Muscle of leg (tissue), 11 donors: ENCODE measurements around the gene FUBP3. TPM values are rescaled to one million over a fixed set of nuclear protein-coding genes. Genes with fewer than 3 reads are reported as not detected.

Experiments
- DNase-seq: peaks from one replicate; pipeline ENCODE4 v3.0.0; 2013
- H3K27ac ChIP-seq: one replicate; pipeline ENCODE4 v1.5.1; 2013; ENCODE audit warnings: mild to moderate bottlenecking, low read length, control low read depth
- H3K27me3 ChIP-seq: one replicate; pipeline ENCODE4 v1.6.1; 2013; ENCODE audit warnings: low read length; ENCODE audit not compliant: control insufficient read depth, insufficient read depth
- H3K36me3 ChIP-seq: one replicate; pipeline ENCODE4 v1.6.1; 2013; ENCODE audit warnings: low read length; ENCODE audit not compliant: control insufficient read depth, insufficient read depth
- H3K4me1 ChIP-seq: one replicate; pipeline ENCODE4 v1.6.1; 2013; ENCODE audit warnings: low read length; ENCODE audit not compliant: control insufficient read depth, insufficient read depth
- H3K4me3 ChIP-seq: one replicate; pipeline ENCODE4 v1.5.1; 2013; ENCODE audit warnings: low read length, control low read depth
- H3K9me3 ChIP-seq: replicated peaks from 2 replicates; pipeline ENCODE4 v1.6.1; 2013; ENCODE audit warnings: low read depth, low read length; ENCODE audit not compliant: control insufficient read depth
- WGBS: methylation state at CpG from one replicate; pipeline ENCODE4 v1.1.5; 2013; ENCODE audit warnings: missing lambda C conversion rate; ENCODE audit not compliant: insufficient coverage; 5-methylcytosine and 5-hydroxymethylcytosine counted together
- polyA plus RNA-seq, 8 donors: library from polyadenylated mRNA; unstranded; fragments of 120-200 nt; gene quantifications; one replicate each; pipeline versions ENCODE4 v1.2.1 to v1.2.3, GENCODE V29; 2013; ENCODE audit warnings: inconsistent platforms in 1 of 8, low replicate concordance in 1 of 8; ENCODE audit not compliant: insufficient read length in 8 of 8, insufficient read depth in 1 of 8
- total RNA-seq: library from RNA; stranded (reverse); fragments of 120-200 nt; gene quantifications from one replicate; pipeline ENCODE4 v1.2.4, GENCODE V29; 2013

FUBP3 gene
- total and polyA plus RNA-seq, 9 donors: 27.4 to 51.2 (median 44.5) TPM

GRCh38 chr9:130539420-130540223 lies 39.8 kb upstream of the FUBP3 start:
- H3K27me3 ChIP-seq: peaks cover 84% of the 10 kb centered on the region
- DNase-seq: no peak
- 77% methylated on average over 8 of the region's 11 CpGs for WGBS

DNA sequence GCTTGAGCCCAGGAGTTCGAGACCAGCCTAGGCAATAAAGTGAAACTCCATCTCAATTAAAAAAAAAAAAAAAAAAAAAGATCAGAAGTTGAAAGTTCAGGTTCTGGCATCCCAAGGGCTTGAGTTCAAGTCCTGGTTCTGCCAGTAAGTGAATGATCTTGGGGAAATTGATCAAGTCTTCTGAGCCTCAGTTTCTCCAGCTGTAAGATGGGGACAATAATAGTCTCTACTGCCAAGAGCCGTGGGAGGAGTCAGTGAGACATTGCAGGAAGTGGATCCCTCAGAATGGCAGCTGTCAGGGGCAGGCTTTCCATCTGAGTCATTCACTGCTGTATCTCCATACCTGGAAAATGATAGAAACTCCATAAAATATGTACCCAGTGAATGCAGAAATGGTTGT lies 37.8 kb upstream of the FUBP3 start:
- WGBS: 63% methylated on average over 1 of the region's 2 CpGs
- H3K4me3 ChIP-seq: no peak overlapping the region
- no peak overlapping the region for H3K27ac ChIP-seq
- no peak for DNase-seq
- no peaks in the 10 kb centered on the region for H3K4me1 ChIP-seq
- H3K36me3 ChIP-seq: no peaks in the 10 kb centered on the region
- H3K27me3 ChIP-seq: peaks cover 70% of the 10 kb centered on the region
- no peaks in the 10 kb centered on the region for H3K9me3 ChIP-seq

More at GRCh38 chr9:130539420-130540223, 39.8 kb upstream of the FUBP3 start:
- Histone ChIP-seq H3K9me3 (no peaks in the 10 kb centered on the region), H3K4me1 (peaks cover 4% of the 10 kb centered on the region), H3K27ac (no peak overlapping the region), H3K36me3 (no peaks in the 10 kb centered on the region), H3K4me3 (no peak overlapping the region)

DNA sequence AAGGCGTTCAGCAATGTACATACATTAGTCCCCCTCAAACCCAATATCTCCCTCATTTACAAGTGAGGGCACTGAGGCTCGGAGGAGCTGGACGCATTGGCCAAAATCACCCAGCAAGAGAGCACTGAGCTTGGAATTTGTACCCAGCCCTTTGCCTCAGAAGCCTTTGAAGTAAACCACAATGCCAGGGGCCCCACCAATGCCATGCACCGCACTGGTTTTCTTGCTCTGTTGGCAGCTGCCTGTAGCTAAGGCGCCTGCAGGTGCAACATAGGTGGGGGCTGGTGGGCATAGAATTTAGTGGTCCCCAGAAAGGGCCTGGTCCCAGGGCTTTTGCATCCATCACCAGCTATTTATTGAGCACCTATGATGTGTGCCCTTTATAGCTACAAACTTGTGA lies 37.3 kb upstream of the FUBP3 start:
- no peaks in the 10 kb centered on the region for H3K9me3 ChIP-seq
- no peaks in the 10 kb centered on the region for H3K4me1 ChIP-seq
- no peak overlapping the region for H3K4me3 ChIP-seq
- no peaks in the 10 kb centered on the region for H3K36me3 ChIP-seq
- peaks cover 65% of the 10 kb centered on the region for H3K27me3 ChIP-seq
- 100% methylated on average over 3 of the region's 5 CpGs for WGBS
- H3K27ac ChIP-seq: no peak overlapping the region
- DNase-seq: no peak

GRCh38 chr9:130542457-130543228 lies 36.7 kb upstream of the FUBP3 start:
- Histone ChIP-seq H3K9me3 (no peaks in the 10 kb centered on the region), H3K4me1 (no peaks in the 10 kb centered on the region), H3K36me3 (no peaks in the 10 kb centered on the region), H3K27me3 (peaks cover 58% of the 10 kb centered on the region), H3K27ac (no peak overlapping the region), H3K4me3 (no peak overlapping the region)
- DNase-seq: no peak
- 49% methylated on average over 7 of the region's 7 CpGs for WGBS

GRCh38 chr9:130543368-130543767 lies 36.0 kb upstream of the FUBP3 start:
- H3K27me3 ChIP-seq: peaks cover 53% of the 10 kb centered on the region
- H3K4me3 ChIP-seq: no peak overlapping the region
- no peak for DNase-seq
- H3K36me3 ChIP-seq: no peaks in the 10 kb centered on the region
- H3K27ac ChIP-seq: no peak overlapping the region
- 57% methylated on average over 5 of the region's 8 CpGs for WGBS
- H3K4me1 ChIP-seq: no peaks in the 10 kb centered on the region
- H3K9me3 ChIP-seq: no peaks in the 10 kb centered on the region

- peaks cover 48% of the 10 kb centered on the region for H3K27me3 ChIP-seq
- WGBS: 7% methylated on average over 3 of the region's 6 CpGs
- H3K9me3 ChIP-seq: no peaks in the 10 kb centered on the region
These were observed 35.5 kb upstream of the FUBP3 start for GRCh38 chr9:130543859-130544258.

DNA sequence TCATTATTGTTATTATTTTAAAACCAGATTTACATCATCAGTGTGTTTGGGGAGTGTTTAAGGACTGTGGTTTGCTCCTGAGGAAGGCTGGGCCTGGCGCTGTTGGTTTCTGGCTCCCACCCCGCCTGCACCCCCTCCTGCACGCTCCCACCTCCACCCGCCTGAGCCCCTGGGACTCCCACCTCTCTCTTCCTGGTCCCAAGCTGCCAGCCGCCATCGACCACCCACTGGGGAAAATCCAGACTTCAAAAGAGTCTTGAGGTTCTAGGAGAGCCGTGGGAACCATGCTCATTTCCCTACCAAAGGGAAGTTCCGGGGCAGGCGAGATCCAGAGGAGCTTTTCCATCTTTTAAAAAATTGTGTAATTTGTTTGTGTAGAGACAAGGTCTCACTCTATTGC lies 35.0 kb upstream of the FUBP3 start:
- DNase-seq: no peak
- H3K9me3 ChIP-seq: peaks cover 3% of the 10 kb centered on the region
- H3K27me3 ChIP-seq: peaks cover 43% of the 10 kb centered on the region
- H3K4me1 ChIP-seq: no peaks in the 10 kb centered on the region
- H3K27ac ChIP-seq: no peak overlapping the region
- 19% methylated on average over 5 of the region's 9 CpGs for WGBS
- no peak overlapping the region for H3K4me3 ChIP-seq
- H3K36me3 ChIP-seq: no peaks in the 10 kb centered on the region

More at GRCh38 chr9:130543859-130544258, 35.5 kb upstream of the FUBP3 start:
- Histone ChIP-seq H3K27ac (no peak overlapping the region), H3K4me3 (no peak overlapping the region), H3K36me3 (no peaks in the 10 kb centered on the region), H3K4me1 (no peaks in the 10 kb centered on the region)
- no peak for DNase-seq

- no peak overlapping the region for H3K27ac ChIP-seq
- no peaks in the 10 kb centered on the region for H3K36me3 ChIP-seq
- peaks cover 3% of the 10 kb centered on the region for H3K9me3 ChIP-seq
- no peak overlapping the region for H3K4me3 ChIP-seq
- H3K27me3 ChIP-seq: peaks cover 11% of the 10 kb centered on the region
- H3K4me1 ChIP-seq: no peaks in the 10 kb centered on the region
- WGBS: 59% methylated on average over 3 of the region's 6 CpGs
- DNase-seq: no peak
These were observed 31.3 kb upstream of the FUBP3 start for GRCh38 chr9:130548103-130548502.

- H3K36me3 ChIP-seq: no peaks in the 10 kb centered on the region
- peaks cover 3% of the 10 kb centered on the region for H3K9me3 ChIP-seq
- no peak for DNase-seq
- peaks cover 8% of the 10 kb centered on the region for H3K27me3 ChIP-seq
- no peaks in the 10 kb centered on the region for H3K4me1 ChIP-seq
- no peak overlapping the region for H3K27ac ChIP-seq
- WGBS: no CpG with 5 or more reads among the region's 5 CpGs
- no peak overlapping the region for H3K4me3 ChIP-seq
These were observed 30.2 kb upstream of the FUBP3 start for GRCh38 chr9:130549093-130549735.

GRCh38 chr9:130554606-130555005 lies 24.8 kb upstream of the FUBP3 start:
- WGBS: 71% methylated on average over 1 of the region's 5 CpGs
- no peak overlapping the region for H3K27ac ChIP-seq
- no peaks in the 10 kb centered on the region for H3K36me3 ChIP-seq
- no peaks in the 10 kb centered on the region for H3K9me3 ChIP-seq
- no peaks in the 10 kb centered on the region for H3K4me1 ChIP-seq
- DNase-seq: no peak
- no peak overlapping the region for H3K4me3 ChIP-seq
- H3K27me3 ChIP-seq: peaks cover 39% of the 10 kb centered on the region
